Measurements from ENCODE around the gene DXO.

The DXO gene

DNA sequence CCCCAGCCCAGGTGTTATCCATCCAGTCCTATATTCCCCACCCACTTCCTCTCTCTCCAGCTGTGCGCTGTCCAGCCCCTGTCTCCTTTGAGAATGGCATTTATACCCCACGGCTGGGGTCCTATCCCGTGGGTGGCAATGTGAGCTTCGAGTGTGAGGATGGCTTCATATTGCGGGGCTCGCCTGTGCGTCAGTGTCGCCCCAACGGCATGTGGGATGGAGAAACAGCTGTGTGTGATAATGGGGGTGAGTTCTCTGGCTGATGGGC is 43.3 kb downstream of the DXO start:
- no peak for DNase-seq (ENCODE audit: low spot score)

DNA sequence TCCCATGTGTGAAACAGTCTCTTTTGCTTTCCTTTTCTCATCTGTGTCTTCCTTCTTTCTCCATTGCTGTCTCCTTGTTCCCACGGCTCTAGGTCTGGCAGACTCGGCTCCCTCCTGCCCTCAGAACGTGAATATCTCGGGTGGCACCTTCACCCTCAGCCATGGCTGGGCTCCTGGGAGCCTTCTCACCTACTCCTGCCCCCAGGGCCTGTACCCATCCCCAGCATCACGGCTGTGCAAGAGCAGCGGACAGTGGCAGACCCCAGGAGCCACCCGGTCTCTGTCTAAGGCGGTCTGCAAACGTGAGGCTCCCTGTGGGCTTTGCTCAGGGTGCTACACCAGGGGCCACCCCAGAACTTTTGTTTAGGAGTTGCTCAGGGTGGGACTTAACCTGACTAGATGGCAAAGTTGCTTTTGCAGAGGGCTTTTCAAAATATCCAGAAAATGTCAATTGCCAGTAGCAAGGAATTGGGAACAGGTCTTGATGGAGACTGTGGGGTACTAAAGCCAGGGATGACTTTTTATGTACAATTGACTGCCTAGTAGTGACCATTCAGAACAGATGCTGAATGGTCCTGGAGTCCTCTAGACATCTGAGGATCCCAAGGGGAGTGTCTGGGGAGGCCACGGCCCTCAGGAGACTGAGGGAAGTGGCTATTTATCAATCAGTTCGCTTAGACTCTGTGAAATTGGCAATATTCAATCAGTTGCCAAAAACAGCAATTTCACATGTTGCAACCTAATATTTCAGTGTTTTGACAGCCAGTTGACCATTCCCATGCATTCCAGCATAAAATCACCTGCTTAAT is 43.9 kb downstream of the DXO start:
- DNase-seq (ENCODE audit: low spot score), result no peak

DNA sequence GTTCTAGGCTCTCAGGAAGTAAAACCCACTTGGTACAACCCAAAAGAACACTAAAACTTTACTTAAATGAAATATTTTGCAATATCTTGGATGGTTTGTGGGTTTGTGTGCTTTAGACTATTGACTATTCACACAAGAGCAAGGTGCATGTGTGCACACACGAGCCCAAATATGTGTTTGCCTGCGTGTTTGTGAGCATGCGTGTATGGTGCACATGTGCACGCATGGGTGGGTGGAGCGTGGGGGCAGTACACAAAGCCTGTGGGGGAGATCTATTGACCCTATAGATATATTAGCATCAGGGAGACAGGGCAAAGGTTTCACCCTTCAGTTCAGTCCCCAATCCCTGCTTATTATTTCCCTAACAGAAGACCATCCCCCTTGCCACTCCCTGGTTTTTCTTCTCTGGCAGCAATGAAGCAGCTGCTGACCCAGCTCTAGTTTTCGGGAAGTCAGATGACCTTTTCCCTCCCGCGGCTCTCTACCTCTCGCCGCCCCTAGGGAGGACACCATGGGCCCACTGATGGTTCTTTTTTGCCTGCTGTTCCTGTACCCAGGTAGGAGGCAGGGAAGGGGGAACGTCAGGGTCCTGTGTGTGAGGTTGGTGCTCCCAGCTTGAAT is 44.6 kb downstream of the DXO start, which contains the start of gene C2:
TSS of gene C2 (plus strand) at position 476 of the 621 bp plus-strand sequence. CDS start at position 512, 36 bp downstream.
- DNase-seq (ENCODE audit: low spot score), result no peak

DNA sequence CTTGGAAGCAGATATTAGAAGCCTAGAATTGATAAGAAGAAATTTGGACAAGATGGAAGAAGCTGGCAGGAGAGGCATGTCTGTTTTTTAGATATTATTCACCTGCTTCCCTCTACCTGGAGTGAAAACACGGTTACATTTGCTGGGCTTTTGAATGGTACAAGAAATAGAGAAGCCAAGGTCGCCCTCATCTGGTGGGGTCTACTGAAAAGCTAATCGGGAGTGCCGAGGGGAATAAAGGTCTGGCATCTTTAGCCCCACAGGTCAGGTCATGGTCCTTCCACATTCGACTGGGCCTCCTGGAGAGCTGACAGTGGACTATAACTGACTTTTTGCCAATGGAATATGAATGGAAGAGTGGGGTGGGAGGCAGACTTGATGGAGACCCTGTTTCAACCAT is 49.0 kb downstream of the DXO start:
- DNase-seq (ENCODE audit: low spot score), result peak; percentile 31

DNA sequence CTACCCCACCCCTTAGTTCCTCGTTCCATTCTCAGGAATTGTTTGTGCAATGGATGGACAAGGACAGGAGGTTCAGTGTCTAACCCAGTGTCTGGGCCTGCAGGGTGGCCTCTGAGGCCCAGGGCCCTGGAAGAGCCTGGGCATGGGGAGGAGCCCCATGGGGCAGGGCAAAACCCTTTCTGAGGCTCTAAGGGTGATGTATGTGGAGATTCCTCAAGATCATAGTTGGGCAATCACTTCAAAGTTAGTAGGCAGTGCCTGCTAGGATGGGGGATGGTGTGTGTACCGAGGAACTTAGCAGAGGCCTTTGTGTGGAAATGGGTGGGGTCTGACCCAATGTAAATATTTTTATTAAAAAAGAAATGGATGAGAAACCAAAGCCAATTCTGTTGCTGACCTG is 51.1 kb downstream of the DXO start:
- DNase-seq (ENCODE audit: low spot score), result no peak
